Neural progenitor cell (in vitro differentiated cells): ENCODE results near the gene SNX13.

Experiments used
- EZH2 ChIP-seq: fragments of 200-600 bp; sonication (generic); IDR thresholded peaks from 2 replicates; pipeline ENCODE4 v1.6.1; 2017; ENCODE audit warnings: antibody characterized with exemption, mild to moderate bottlenecking, moderate library complexity
- EZH2phosphoT487 ChIP-seq: fragments of 200-600 bp; sonication (generic); IDR thresholded peaks from 2 replicates; pipeline ENCODE4 v1.6.1; 2017; ENCODE audit warnings: antibody characterized with exemption
- TF ChIP-seq, protein P1 (sequence below): fragments of 200-600 bp; sonication (generic); IDR thresholded peaks from 2 replicates; pipeline ENCODE4 v1.5.1; 2017; ENCODE audit warnings: antibody characterized with exemption, mild to moderate bottlenecking

DNA sequence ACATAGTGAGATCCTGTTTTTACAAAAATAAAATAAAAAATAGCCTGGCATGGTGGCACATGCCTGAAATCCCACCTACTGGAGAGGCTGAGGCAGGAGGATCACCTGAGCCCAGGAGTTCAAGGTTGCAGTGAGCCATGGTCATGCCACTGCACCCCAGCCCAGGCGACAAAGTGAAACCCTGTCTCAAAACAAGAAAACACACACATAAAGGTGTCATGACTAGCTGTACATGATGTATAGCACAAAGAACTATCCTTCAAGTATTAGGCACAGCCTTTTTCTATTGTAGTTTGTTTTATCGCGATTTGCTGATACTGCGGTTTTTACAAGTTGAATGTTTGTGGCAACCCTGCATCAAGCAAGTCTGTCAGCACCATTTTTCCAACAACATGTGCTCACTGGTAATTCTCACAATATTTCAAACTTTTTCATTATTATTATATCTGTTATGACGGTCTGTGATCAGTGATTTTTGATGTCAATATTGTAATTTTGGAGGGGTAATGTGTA is 11.5 kb upstream of the SNX13 start:
- TF ChIP-seq, protein P1, sequence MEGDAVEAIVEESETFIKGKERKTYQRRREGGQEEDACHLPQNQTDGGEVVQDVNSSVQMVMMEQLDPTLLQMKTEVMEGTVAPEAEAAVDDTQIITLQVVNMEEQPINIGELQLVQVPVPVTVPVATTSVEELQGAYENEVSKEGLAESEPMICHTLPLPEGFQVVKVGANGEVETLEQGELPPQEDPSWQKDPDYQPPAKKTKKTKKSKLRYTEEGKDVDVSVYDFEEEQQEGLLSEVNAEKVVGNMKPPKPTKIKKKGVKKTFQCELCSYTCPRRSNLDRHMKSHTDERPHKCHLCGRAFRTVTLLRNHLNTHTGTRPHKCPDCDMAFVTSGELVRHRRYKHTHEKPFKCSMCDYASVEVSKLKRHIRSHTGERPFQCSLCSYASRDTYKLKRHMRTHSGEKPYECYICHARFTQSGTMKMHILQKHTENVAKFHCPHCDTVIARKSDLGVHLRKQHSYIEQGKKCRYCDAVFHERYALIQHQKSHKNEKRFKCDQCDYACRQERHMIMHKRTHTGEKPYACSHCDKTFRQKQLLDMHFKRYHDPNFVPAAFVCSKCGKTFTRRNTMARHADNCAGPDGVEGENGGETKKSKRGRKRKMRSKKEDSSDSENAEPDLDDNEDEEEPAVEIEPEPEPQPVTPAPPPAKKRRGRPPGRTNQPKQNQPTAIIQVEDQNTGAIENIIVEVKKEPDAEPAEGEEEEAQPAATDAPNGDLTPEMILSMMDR: no peak
- no peak for TF ChIP-seq EZH2
- no peak for TF ChIP-seq EZH2phosphoT487
